Colonic mucosa (tissue), 4 donors: Measurements from ENCODE around the gene PIN4. TPM values are rescaled to one million over a fixed set of nuclear protein-coding genes. Genes with fewer than 3 reads are reported as not detected.
A peak's percentile ranks its signal among the peaks of the same experiment; 100 is the strongest.

ENCODE experiments used
- DNase-seq: peaks from one replicate; pipeline ENCODE4 v3.0.0-alpha.2; 2020
- H3K27ac ChIP-seq: fragments of 200-600 bp; one replicate; pipeline ENCODE4 v1.8.0; 2021
- H3K27me3 ChIP-seq: fragments of 200-600 bp; one replicate; pipeline ENCODE4 v1.8.0; 2021
- H3K36me3 ChIP-seq: fragments of 200-600 bp; one replicate; pipeline ENCODE4 v1.8.0; 2021
- H3K4me1 ChIP-seq: fragments of 200-600 bp; one replicate; pipeline ENCODE4 v1.8.0; 2021; ENCODE audit warnings: mild to moderate bottlenecking
- H3K4me3 ChIP-seq: fragments of 200-600 bp; one replicate; pipeline ENCODE4 v1.8.0; 2021
- H3K9ac ChIP-seq, 2 donors: one replicate each; pipeline ENCODE4 v1.7.0; 2013; ENCODE audit warnings: control low read depth in 2 of 2, low read depth in 2 of 2, low read length in 2 of 2
- H3K9me3 ChIP-seq: fragments of 200-600 bp; one replicate; pipeline ENCODE4 v1.8.0; 2021
- CTCF ChIP-seq: fragments of 200-600 bp; IDR thresholded peaks from one replicate; pipeline ENCODE4 v1.8.0; 2022; ENCODE audit warnings: antibody characterized with exemption, mild to moderate bottlenecking
- intact Hi-C: fragments of 100-400 bp; cut with DNase I; formaldehyde crosslinking; loops from one replicate; pipeline ENCODE4 v1.14.1; 2022
- total RNA-seq, 2 donors: library from RNA; stranded (reverse); fragmentation: NEBNext Ultra II Directional in 1 of 2; extraction: Animal tissue kit (Norgen Biotek cat#: 25700) in 1 of 2; gene quantifications; one replicate each; pipeline ENCODE4 v1.2.1, GENCODE V29; 2021
- donor health status: healthy.
- donor health status: DM: no; HTN: no; CAD: no.
- donor health status: DM: no; HTN: no; CAD: no.

The PIN4 gene
- total RNA-seq, 2 donors from 2014 or later: 8.2 to 10.4 TPM

DNA sequence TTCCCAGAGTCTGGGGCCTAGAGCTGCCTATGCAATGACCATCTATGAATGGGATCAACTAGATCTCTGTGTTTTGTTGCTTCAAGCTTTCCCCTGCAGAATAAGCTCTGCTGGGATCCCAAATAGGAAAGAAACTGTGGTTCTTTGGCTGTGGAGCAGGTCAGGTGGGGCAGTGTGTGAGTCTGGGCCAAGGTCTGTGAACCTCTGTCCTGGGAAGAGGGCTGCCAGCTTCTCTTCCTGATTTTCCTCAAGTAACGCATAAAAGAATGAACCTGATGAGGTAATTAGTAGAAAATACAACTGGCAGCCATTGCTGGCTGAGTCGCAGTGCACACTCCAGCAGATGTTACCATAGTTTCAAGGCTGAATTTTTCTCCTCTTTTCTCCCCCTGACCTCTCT is 4.6 kb upstream of the PIN4 start:
- H3K27me3 ChIP-seq: no peaks in the 10 kb centered on the region
- no peak for TF ChIP-seq CTCF
- H3K9me3 ChIP-seq: no peaks in the 10 kb centered on the region
- no peak overlapping the region for H3K9ac ChIP-seq
- H3K36me3 ChIP-seq: no peaks in the 10 kb centered on the region
- H3K27ac ChIP-seq: no peak overlapping the region
- DNase-seq: no peak
- intact Hi-C loops: no loop called here
- H3K4me1 ChIP-seq: no peaks in the 10 kb centered on the region
- H3K4me3 ChIP-seq: no peak overlapping the region

GRCh38 chrX:72180539-72180938 is 1.0 kb upstream of the PIN4 start:
- no peak for DNase-seq
- no peaks in the 10 kb centered on the region for H3K9me3 ChIP-seq
- intact Hi-C loops: no loop called here
- no peaks in the 10 kb centered on the region for H3K27me3 ChIP-seq
- H3K4me3 ChIP-seq: no peak overlapping the region
- H3K4me1 ChIP-seq: no peaks in the 10 kb centered on the region
- H3K9ac ChIP-seq: no peak overlapping the region
- no peaks in the 10 kb centered on the region for H3K36me3 ChIP-seq
- no peak for TF ChIP-seq CTCF
- H3K27ac ChIP-seq: no peak overlapping the region

GRCh38 chrX:72182924-72183323 is 1.4 kb downstream of the PIN4 start:
- Histone ChIP-seq H3K4me1 (no peaks in the 10 kb centered on the region), H3K9me3 (no peaks in the 10 kb centered on the region), H3K27ac (no peak overlapping the region), H3K9ac (peak overlapping the region in 1 of 2 donors; percentile 40), H3K4me3 (no peak overlapping the region), H3K27me3 (no peaks in the 10 kb centered on the region), H3K36me3 (no peaks in the 10 kb centered on the region)
- TF ChIP-seq CTCF: no peak
- intact Hi-C loops: no loop called here
- DNase-seq: no peak

- no peak overlapping the region for H3K4me3 ChIP-seq
- H3K4me1 ChIP-seq: no peaks in the 10 kb centered on the region
- no peak overlapping the region for H3K9ac ChIP-seq
- no peaks in the 10 kb centered on the region for H3K27me3 ChIP-seq
- TF ChIP-seq CTCF: no peak
- no peaks in the 10 kb centered on the region for H3K36me3 ChIP-seq
- intact Hi-C loops: no loop called here
- DNase-seq: no peak
- H3K27ac ChIP-seq: no peak overlapping the region
- no peaks in the 10 kb centered on the region for H3K9me3 ChIP-seq
Measured at GRCh38 chrX:72201836-72202536, 20.4 kb downstream of the PIN4 start.

DNA sequence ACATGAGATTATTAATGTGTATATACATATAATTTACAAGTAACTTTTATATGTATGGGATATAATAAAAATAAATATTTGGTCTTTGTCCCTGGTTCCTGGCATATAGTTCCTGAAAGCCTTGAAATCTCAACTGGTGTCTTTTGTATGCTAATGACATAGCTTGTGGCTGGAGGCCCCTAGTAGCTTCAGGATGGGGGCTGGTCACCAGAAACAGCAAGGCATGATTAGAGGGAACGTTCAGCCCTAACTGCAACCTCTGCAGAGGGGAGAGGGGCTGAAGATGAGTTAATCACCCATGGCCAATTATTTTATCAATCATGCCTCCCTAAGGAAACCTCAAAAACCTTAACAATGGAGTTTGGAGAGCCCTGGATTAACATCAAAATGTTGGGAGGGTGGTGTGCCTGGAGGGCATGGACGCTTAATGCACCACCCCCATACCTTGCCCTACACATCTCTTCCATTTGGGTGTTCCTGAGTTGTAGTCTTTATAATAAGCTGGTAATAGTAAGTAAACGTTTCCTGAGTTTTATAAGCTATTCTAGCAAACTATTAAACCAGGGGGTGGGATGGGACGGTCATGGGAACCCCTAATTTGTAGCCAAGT is 21.3 kb downstream of the PIN4 start:
- H3K4me1 ChIP-seq: no peaks in the 10 kb centered on the region
- H3K4me3 ChIP-seq: no peak overlapping the region
- intact Hi-C loops: no loop called here
- no peaks in the 10 kb centered on the region for H3K27me3 ChIP-seq
- no peak for TF ChIP-seq CTCF
- no peaks in the 10 kb centered on the region for H3K9me3 ChIP-seq
- H3K36me3 ChIP-seq: no peaks in the 10 kb centered on the region
- no peak overlapping the region for H3K9ac ChIP-seq
- no peak overlapping the region for H3K27ac ChIP-seq
- no peak for DNase-seq
